Progenitor cell of endocrine pancreas (in vitro differentiated cells): ENCODE measurements around the gene LYPD6B. TPM values are rescaled to one million over a fixed set of nuclear protein-coding genes. Genes with fewer than 3 reads are reported as not detected.

ENCODE experiments used
- DNase-seq: peaks from one replicate; pipeline ENCODE4 v3.0.0; 2021; ENCODE audit warnings: low spot score; ENCODE audit not compliant: unreplicated experiment
- H3K27ac Mint-ChIP-seq: 2 replicates; pipeline ENCODE4 v1.8.0; 2021; ENCODE audit warnings: mild to moderate bottlenecking, moderate library complexity, mixed read lengths
- H3K27me3 Mint-ChIP-seq: 2 replicates; pipeline ENCODE4 v1.8.0; 2021; ENCODE audit warnings: mixed read lengths
- H3K36me3 Mint-ChIP-seq: 2 replicates; pipeline ENCODE4 v1.8.0; 2022; ENCODE audit warnings: mixed read lengths; ENCODE audit not compliant: insufficient read depth
- H3K4me1 Mint-ChIP-seq: 2 replicates; pipeline ENCODE4 v1.8.0; 2021; ENCODE audit warnings: low read depth, mixed read lengths
- H3K4me3 Mint-ChIP-seq: 2 replicates; pipeline ENCODE4 v1.8.0; 2021; ENCODE audit warnings: low read depth, mild to moderate bottlenecking, moderate library complexity, mixed read lengths
- H3K9me3 Mint-ChIP-seq: 2 replicates; pipeline ENCODE4 v1.8.0; 2021; ENCODE audit warnings: low read depth, mixed read lengths
- total RNA-seq: library from RNA; stranded (reverse); gene quantifications from 2 replicates; pipeline ENCODE4 v1.2.1, GENCODE V29; 2021
- TF ChIP-seq, protein P1 (sequence below): fragments of 200-600 bp; sonication (generic); IDR thresholded peaks from one replicate; pipeline ENCODE4 v1.5.0; 2021; ENCODE audit warnings: antibody characterized with exemption, mild to moderate bottlenecking; ENCODE audit not compliant: unreplicated experiment

Gene LYPD6B
- total RNA-seq, 1 donor from 2014 or later = 140 TPM

DNA sequence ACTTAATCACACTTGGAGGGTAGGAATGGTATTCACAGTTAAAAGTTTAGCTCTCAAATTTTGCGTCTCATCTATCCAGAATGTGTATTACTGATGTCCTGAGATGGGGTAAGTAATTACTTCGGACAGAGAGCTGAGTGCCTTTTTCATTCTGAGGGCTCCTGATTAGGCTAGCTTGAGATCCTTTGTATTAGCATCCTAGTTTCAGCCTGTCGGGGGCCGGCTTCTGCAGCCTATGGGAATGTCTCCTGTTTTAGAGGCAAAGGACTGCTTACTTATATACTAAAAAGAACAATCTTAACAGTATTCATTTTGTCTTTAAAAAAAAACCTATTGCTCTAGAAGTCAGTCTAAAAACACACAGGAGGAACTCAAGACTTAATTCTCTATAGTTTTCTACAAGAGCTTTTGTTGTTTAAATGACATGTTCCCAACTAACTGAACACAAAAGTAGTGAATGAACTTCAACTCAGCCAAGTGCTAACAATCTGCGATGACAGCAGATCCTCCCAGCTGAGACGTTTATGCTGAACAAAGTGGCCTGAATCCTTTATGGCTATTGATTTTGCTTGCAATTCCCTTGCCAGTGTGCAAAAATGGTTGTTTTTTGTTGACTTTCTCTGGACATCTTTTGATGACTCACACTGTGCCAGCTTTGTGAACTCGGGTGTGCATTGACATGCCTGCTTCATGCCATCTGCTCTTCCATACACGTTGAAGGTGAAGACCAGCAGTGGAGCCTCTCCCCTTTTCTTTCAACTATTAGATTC lies 118.7 kb downstream of the LYPD6B start:
- peak overlapping the region; percentile 66 for H3K27ac Mint-ChIP-seq
- no peak overlapping the region for H3K4me3 Mint-ChIP-seq
- DNase-seq = no peak
- H3K9me3 Mint-ChIP-seq = no peaks in the 10 kb centered on the region
- peaks cover 52% of the 10 kb centered on the region for H3K4me1 Mint-ChIP-seq
- TF ChIP-seq, protein P1, sequence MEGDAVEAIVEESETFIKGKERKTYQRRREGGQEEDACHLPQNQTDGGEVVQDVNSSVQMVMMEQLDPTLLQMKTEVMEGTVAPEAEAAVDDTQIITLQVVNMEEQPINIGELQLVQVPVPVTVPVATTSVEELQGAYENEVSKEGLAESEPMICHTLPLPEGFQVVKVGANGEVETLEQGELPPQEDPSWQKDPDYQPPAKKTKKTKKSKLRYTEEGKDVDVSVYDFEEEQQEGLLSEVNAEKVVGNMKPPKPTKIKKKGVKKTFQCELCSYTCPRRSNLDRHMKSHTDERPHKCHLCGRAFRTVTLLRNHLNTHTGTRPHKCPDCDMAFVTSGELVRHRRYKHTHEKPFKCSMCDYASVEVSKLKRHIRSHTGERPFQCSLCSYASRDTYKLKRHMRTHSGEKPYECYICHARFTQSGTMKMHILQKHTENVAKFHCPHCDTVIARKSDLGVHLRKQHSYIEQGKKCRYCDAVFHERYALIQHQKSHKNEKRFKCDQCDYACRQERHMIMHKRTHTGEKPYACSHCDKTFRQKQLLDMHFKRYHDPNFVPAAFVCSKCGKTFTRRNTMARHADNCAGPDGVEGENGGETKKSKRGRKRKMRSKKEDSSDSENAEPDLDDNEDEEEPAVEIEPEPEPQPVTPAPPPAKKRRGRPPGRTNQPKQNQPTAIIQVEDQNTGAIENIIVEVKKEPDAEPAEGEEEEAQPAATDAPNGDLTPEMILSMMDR = no peak
- H3K27me3 Mint-ChIP-seq = no peaks in the 10 kb centered on the region
- peaks cover 38% of the 10 kb centered on the region for H3K36me3 Mint-ChIP-seq

DNA sequence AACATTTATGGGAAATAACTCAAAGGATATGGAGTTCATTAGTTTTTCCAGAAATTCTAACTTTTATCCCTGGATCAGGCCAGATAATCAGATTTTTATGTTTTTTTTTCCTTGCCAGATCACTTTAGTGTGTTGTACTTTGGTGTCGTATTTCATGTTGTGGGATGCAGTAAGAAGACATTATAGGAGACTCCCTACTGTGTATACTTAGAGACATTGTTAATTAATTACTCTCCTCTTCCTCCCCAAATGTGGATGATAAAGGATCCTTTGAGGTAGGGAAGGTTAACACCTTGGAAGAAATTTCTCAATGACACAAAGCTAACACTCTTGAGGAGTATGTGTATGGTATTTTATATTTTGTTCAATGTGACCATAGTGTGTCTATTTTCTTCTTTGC lies 120.5 kb downstream of the LYPD6B start:
- Mint-ChIP-seq H3K9me3 (no peaks in the 10 kb centered on the region), H3K27me3 (no peaks in the 10 kb centered on the region), H3K4me3 (no peak overlapping the region), H3K4me1 (peaks cover 56% of the 10 kb centered on the region), H3K27ac (no peak overlapping the region), H3K36me3 (peaks cover 37% of the 10 kb centered on the region)
- DNase-seq = no peak
- TF ChIP-seq, protein P1 = no peak

DNA sequence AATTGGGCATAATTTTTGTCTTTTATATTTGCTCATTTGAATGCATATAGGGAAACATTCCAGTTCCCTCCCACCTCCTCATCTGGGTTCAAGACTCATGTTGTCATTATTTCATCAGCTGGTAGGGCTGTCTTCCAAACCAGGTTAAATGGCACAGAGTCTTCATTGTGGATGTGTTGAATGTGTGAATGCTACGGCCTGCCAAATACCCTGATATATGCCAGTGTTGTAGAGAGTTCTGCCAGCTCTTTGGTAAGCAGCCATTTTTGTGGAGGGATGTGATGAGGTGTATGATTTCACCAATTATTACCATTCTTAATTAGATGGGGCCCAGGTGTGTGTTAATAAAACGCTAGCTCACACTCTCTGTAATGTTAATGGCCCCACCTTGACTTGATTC lies 121.7 kb downstream of the LYPD6B start:
- H3K4me1 Mint-ChIP-seq = peaks cover 47% of the 10 kb centered on the region
- H3K27ac Mint-ChIP-seq = no peak overlapping the region
- no peaks in the 10 kb centered on the region for H3K27me3 Mint-ChIP-seq
- no peaks in the 10 kb centered on the region for H3K9me3 Mint-ChIP-seq
- H3K4me3 Mint-ChIP-seq = no peak overlapping the region
- TF ChIP-seq, protein P1 = no peak
- DNase-seq = no peak
- H3K36me3 Mint-ChIP-seq = peaks cover 37% of the 10 kb centered on the region

DNA sequence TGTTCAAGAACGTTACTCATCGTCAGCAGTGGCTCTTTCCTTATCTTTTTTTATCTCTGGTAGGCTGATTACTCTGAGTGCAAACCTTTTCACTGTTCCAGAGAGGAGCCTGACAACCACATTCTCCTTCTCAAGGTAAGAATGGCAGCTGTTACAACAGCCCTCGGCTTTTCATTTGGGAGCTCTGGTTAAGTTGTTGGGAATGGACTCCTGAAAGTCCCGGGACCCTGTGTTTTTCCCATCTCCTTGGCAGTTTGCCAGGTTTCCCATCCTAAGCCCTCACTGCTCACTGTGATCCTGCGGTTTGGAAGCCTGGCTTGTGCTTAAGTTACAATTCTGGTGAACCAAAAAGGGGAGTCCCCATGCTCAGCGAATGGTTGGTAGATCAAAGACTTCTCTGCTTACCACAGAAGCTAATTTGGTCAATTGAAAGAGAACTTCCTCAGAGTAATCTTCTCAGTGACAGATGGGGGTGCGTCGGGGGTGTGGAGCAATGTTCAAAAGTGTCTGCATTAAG lies 122.3 kb downstream of the LYPD6B start:
- Mint-ChIP-seq H3K36me3 (peaks cover 37% of the 10 kb centered on the region), H3K27ac (peak overlapping the region; percentile 54)

DNA sequence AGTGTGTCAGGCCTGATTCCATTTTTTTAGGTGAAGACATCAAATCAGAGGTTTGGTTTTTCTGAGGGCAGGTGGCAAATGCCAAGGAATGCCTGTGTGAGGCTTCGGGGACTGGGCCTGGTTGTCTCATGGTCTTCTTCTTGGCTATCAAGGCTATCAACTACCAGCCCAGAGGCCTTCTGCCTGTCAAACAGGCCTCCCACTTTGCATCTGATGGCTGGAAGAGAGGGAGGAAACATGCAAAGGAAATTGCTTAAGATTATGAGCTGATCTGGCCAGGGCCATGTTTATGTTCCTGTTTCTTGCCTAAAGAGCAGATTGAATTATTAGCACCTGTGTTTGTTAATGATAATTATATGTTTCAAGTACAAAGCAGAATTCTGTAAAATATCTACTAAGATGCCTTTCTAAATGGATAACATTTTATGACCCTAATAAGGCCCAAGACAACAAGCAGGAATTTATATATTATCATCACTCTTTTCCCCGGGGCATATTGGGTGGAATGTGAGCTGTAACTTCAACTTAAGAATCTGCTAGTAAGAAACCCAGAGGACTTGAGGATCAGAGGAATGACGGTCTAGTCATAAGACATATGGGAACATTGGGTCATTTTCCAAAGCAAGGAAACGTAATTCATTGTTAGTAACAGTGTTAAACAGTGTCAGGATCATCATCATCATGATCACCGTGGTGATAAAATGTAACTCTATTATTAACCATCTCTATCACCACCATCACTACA lies 123.2 kb downstream of the LYPD6B start:
- H3K9me3 Mint-ChIP-seq = no peaks in the 10 kb centered on the region
- H3K4me1 Mint-ChIP-seq = peaks cover 43% of the 10 kb centered on the region
- H3K27me3 Mint-ChIP-seq = no peaks in the 10 kb centered on the region
- peaks cover 37% of the 10 kb centered on the region for H3K36me3 Mint-ChIP-seq
- no peak for DNase-seq
- H3K27ac Mint-ChIP-seq = no peak overlapping the region
- TF ChIP-seq, protein P1 = no peak
- H3K4me3 Mint-ChIP-seq = no peak overlapping the region

More for the DNA sequence above, 122.3 kb downstream of the LYPD6B start:
- no peaks in the 10 kb centered on the region for H3K27me3 Mint-ChIP-seq
- no peak for DNase-seq
- H3K4me3 Mint-ChIP-seq = no peak overlapping the region
- H3K9me3 Mint-ChIP-seq = no peaks in the 10 kb centered on the region
- H3K4me1 Mint-ChIP-seq = peaks cover 42% of the 10 kb centered on the region
- TF ChIP-seq, protein P1 = no peak
